ENCODE measurements around the gene C20orf173. TPM values are rescaled to one million over a fixed set of nuclear protein-coding genes. Genes with fewer than 3 reads are reported as not detected.

C20orf173 gene
- total RNA-seq, 1 experiment from 2014 or later, result not detected

DNA sequence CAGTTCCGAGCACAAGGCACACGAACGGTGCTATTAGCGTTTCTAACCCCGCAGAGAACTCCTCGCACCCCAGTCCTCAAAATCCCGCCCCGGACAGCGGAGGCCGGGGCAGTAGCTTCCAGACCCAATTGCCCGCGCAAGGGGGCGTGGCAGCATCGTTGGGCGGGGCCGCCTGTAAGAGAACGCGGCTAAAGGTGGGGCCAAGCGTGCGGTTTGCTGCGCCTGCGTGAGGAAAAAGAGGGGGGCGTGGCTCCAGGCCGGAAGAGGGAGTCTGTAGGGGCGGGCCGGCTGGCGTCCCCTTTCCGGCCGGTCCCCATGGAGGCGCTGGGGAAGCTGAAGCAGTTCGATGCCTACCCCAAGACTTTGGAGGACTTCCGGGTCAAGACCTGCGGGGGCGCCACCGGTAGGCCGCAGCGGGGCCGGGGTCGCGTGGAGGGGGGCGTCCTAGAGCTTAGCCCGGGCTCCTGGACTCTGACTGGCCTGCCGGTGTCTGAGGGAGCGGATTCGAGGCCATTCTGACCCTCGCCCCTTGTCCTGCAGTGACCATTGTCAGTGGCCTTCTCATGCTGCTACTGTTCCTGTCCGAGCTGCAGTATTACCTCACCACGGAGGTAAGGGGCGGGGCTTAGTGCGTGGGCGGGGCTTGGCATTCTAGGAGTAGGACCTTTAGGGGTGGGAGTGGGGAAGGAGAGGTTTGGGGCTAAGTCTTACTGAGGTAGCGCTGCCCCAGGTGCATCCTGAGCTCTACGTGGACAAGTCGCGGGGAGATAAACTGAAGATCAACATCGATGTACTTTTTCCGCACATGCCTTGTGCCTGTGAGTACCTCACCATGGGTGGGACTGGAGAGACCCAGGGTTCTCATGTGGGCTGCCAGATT, 12.6 kb upstream of the C20orf173 start, which contains the start of gene ERGIC3 (continued):
- TF ChIP-seq, protein P1, sequence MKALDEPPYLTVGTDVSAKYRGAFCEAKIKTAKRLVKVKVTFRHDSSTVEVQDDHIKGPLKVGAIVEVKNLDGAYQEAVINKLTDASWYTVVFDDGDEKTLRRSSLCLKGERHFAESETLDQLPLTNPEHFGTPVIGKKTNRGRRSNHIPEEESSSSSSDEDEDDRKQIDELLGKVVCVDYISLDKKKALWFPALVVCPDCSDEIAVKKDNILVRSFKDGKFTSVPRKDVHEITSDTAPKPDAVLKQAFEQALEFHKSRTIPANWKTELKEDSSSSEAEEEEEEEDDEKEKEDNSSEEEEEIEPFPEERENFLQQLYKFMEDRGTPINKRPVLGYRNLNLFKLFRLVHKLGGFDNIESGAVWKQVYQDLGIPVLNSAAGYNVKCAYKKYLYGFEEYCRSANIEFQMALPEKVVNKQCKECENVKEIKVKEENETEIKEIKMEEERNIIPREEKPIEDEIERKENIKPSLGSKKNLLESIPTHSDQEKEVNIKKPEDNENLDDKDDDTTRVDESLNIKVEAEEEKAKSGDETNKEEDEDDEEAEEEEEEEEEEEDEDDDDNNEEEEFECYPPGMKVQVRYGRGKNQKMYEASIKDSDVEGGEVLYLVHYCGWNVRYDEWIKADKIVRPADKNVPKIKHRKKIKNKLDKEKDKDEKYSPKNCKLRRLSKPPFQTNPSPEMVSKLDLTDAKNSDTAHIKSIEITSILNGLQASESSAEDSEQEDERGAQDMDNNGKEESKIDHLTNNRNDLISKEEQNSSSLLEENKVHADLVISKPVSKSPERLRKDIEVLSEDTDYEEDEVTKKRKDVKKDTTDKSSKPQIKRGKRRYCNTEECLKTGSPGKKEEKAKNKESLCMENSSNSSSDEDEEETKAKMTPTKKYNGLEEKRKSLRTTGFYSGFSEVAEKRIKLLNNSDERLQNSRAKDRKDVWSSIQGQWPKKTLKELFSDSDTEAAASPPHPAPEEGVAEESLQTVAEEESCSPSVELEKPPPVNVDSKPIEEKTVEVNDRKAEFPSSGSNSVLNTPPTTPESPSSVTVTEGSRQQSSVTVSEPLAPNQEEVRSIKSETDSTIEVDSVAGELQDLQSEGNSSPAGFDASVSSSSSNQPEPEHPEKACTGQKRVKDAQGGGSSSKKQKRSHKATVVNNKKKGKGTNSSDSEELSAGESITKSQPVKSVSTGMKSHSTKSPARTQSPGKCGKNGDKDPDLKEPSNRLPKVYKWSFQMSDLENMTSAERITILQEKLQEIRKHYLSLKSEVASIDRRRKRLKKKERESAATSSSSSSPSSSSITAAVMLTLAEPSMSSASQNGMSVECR (CRISPR knock-in tag; IDR thresholded peaks at IDR 0.05; ENCODE audit: borderline replicate concordance), result peak; percentile 67; the same call in 1 of the 2 replicates
- TF ChIP-seq, protein P2, sequence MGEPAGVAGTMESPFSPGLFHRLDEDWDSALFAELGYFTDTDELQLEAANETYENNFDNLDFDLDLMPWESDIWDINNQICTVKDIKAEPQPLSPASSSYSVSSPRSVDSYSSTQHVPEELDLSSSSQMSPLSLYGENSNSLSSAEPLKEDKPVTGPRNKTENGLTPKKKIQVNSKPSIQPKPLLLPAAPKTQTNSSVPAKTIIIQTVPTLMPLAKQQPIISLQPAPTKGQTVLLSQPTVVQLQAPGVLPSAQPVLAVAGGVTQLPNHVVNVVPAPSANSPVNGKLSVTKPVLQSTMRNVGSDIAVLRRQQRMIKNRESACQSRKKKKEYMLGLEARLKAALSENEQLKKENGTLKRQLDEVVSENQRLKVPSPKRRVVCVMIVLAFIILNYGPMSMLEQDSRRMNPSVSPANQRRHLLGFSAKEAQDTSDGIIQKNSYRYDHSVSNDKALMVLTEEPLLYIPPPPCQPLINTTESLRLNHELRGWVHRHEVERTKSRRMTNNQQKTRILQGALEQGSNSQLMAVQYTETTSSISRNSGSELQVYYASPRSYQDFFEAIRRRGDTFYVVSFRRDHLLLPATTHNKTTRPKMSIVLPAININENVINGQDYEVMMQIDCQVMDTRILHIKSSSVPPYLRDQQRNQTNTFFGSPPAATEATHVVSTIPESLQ (CRISPR knock-in tag; IDR thresholded peaks at IDR 0.05), result no peak
- TF ChIP-seq, protein P3, sequence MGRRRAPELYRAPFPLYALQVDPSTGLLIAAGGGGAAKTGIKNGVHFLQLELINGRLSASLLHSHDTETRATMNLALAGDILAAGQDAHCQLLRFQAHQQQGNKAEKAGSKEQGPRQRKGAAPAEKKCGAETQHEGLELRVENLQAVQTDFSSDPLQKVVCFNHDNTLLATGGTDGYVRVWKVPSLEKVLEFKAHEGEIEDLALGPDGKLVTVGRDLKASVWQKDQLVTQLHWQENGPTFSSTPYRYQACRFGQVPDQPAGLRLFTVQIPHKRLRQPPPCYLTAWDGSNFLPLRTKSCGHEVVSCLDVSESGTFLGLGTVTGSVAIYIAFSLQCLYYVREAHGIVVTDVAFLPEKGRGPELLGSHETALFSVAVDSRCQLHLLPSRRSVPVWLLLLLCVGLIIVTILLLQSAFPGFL (CRISPR knock-in tag; IDR thresholded peaks at IDR 0.05; ENCODE audit: borderline replicate concordance), result peak; percentile 51; the same call in 1 of the 2 replicates
- peak; percentile 79 for TF ChIP-seq GABPB1 (CRISPR knock-in tag; IDR thresholded peaks at IDR 0.05)
- no peak for TF ChIP-seq FOXJ3 (CRISPR knock-in tag; IDR thresholded peaks at IDR 0.05; ENCODE audit: borderline replicate concordance)
- TF ChIP-seq ZNF219 (CRISPR knock-in tag; IDR thresholded peaks at IDR 0.05; ENCODE audit: borderline replicate concordance), result no peak
- TF ChIP-seq, protein P4, sequence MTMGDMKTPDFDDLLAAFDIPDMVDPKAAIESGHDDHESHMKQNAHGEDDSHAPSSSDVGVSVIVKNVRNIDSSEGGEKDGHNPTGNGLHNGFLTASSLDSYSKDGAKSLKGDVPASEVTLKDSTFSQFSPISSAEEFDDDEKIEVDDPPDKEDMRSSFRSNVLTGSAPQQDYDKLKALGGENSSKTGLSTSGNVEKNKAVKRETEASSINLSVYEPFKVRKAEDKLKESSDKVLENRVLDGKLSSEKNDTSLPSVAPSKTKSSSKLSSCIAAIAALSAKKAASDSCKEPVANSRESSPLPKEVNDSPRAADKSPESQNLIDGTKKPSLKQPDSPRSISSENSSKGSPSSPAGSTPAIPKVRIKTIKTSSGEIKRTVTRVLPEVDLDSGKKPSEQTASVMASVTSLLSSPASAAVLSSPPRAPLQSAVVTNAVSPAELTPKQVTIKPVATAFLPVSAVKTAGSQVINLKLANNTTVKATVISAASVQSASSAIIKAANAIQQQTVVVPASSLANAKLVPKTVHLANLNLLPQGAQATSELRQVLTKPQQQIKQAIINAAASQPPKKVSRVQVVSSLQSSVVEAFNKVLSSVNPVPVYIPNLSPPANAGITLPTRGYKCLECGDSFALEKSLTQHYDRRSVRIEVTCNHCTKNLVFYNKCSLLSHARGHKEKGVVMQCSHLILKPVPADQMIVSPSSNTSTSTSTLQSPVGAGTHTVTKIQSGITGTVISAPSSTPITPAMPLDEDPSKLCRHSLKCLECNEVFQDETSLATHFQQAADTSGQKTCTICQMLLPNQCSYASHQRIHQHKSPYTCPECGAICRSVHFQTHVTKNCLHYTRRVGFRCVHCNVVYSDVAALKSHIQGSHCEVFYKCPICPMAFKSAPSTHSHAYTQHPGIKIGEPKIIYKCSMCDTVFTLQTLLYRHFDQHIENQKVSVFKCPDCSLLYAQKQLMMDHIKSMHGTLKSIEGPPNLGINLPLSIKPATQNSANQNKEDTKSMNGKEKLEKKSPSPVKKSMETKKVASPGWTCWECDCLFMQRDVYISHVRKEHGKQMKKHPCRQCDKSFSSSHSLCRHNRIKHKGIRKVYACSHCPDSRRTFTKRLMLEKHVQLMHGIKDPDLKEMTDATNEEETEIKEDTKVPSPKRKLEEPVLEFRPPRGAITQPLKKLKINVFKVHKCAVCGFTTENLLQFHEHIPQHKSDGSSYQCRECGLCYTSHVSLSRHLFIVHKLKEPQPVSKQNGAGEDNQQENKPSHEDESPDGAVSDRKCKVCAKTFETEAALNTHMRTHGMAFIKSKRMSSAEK (CRISPR knock-in tag; IDR thresholded peaks at IDR 0.05; ENCODE audit: borderline replicate concordance), result no peak
- TF ChIP-seq FOXK1 (CRISPR knock-in tag; IDR thresholded peaks at IDR 0.05), result no peak
- TF ChIP-seq JAZF1 (CRISPR knock-in tag; IDR thresholded peaks at IDR 0.05), result no peak
- no peak for TF ChIP-seq NFYB (CRISPR knock-in tag; conservative IDR thresholded peaks at IDR 0.05; ENCODE audit: low read depth)
- TF ChIP-seq ZNF317 (CRISPR knock-in tag; IDR thresholded peaks at IDR 0.05; ENCODE audit: borderline replicate concordance, low read depth), result no peak
- TF ChIP-seq, protein P5, sequence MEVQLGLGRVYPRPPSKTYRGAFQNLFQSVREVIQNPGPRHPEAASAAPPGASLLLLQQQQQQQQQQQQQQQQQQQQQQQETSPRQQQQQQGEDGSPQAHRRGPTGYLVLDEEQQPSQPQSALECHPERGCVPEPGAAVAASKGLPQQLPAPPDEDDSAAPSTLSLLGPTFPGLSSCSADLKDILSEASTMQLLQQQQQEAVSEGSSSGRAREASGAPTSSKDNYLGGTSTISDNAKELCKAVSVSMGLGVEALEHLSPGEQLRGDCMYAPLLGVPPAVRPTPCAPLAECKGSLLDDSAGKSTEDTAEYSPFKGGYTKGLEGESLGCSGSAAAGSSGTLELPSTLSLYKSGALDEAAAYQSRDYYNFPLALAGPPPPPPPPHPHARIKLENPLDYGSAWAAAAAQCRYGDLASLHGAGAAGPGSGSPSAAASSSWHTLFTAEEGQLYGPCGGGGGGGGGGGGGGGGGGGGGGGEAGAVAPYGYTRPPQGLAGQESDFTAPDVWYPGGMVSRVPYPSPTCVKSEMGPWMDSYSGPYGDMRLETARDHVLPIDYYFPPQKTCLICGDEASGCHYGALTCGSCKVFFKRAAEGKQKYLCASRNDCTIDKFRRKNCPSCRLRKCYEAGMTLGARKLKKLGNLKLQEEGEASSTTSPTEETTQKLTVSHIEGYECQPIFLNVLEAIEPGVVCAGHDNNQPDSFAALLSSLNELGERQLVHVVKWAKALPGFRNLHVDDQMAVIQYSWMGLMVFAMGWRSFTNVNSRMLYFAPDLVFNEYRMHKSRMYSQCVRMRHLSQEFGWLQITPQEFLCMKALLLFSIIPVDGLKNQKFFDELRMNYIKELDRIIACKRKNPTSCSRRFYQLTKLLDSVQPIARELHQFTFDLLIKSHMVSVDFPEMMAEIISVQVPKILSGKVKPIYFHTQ (CRISPR knock-in tag; IDR thresholded peaks at IDR 0.05), result no peak
- TF ChIP-seq TEAD1 (CRISPR knock-in tag; IDR thresholded peaks at IDR 0.05), result peak; percentile 82; the same call in 1 of the 2 replicates
- TF ChIP-seq ATF1 (CRISPR knock-in tag; IDR thresholded peaks at IDR 0.05), result no peak
- TF ChIP-seq, protein P6, sequence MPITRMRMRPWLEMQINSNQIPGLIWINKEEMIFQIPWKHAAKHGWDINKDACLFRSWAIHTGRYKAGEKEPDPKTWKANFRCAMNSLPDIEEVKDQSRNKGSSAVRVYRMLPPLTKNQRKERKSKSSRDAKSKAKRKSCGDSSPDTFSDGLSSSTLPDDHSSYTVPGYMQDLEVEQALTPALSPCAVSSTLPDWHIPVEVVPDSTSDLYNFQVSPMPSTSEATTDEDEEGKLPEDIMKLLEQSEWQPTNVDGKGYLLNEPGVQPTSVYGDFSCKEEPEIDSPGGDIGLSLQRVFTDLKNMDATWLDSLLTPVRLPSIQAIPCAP (CRISPR knock-in tag; IDR thresholded peaks at IDR 0.05), result no peak
- no peak for TF ChIP-seq NR3C1 (CRISPR knock-in tag; conservative IDR thresholded peaks at IDR 0.05; ENCODE audit: low read depth)
- TF ChIP-seq, protein P7, sequence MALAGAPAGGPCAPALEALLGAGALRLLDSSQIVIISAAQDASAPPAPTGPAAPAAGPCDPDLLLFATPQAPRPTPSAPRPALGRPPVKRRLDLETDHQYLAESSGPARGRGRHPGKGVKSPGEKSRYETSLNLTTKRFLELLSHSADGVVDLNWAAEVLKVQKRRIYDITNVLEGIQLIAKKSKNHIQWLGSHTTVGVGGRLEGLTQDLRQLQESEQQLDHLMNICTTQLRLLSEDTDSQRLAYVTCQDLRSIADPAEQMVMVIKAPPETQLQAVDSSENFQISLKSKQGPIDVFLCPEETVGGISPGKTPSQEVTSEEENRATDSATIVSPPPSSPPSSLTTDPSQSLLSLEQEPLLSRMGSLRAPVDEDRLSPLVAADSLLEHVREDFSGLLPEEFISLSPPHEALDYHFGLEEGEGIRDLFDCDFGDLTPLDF (CRISPR knock-in tag; IDR thresholded peaks at IDR 0.05), result no peak
- TF ChIP-seq ZNF671 (CRISPR knock-in tag; IDR thresholded peaks at IDR 0.05), result no peak
